C4-2B (cell line): ENCODE data around the gene LEPROT.

Experiments
- H3K27ac ChIP-seq: fragments of 450-650 bp; 2 replicates; pipeline ENCODE4 v1.5.1; 2017
- ZFX ChIP-seq: fragments of 450-650 bp; IDR thresholded peaks from 2 replicates; pipeline ENCODE4 v1.6.1; 2017
- TF ChIP-seq, protein P1 (sequence below): fragments of 450-650 bp; conservative IDR thresholded peaks from 2 replicates; pipeline ENCODE4 v1.5.1; 2017; ENCODE audit warnings: mild to moderate bottlenecking

LEPROT gene

DNA sequence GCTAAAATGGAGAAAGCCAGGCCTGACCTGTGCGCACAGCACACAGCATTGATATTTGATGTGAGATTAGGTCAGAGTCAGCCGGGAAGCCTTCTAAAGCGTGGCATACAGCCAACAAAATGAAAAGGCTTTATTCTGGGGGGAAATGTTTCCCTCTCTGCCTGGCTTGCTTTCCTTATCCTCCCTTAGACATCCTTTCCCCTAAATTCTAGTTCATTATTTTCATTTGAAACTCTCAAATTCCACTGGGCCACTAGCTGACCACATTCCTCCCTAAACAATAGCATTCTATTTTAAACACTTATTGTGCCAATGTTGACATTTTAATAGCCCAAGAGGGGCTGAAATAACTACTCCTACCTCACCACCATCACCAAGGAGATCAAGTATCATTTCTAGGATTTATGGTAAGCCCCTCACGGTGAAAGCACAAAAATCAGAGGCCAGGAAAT lies 49.4 kb downstream of the LEPROT start:
- TF ChIP-seq, protein P1, sequence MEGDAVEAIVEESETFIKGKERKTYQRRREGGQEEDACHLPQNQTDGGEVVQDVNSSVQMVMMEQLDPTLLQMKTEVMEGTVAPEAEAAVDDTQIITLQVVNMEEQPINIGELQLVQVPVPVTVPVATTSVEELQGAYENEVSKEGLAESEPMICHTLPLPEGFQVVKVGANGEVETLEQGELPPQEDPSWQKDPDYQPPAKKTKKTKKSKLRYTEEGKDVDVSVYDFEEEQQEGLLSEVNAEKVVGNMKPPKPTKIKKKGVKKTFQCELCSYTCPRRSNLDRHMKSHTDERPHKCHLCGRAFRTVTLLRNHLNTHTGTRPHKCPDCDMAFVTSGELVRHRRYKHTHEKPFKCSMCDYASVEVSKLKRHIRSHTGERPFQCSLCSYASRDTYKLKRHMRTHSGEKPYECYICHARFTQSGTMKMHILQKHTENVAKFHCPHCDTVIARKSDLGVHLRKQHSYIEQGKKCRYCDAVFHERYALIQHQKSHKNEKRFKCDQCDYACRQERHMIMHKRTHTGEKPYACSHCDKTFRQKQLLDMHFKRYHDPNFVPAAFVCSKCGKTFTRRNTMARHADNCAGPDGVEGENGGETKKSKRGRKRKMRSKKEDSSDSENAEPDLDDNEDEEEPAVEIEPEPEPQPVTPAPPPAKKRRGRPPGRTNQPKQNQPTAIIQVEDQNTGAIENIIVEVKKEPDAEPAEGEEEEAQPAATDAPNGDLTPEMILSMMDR, result no peak
- no peak for TF ChIP-seq ZFX
- no peak overlapping the region for H3K27ac ChIP-seq

DNA sequence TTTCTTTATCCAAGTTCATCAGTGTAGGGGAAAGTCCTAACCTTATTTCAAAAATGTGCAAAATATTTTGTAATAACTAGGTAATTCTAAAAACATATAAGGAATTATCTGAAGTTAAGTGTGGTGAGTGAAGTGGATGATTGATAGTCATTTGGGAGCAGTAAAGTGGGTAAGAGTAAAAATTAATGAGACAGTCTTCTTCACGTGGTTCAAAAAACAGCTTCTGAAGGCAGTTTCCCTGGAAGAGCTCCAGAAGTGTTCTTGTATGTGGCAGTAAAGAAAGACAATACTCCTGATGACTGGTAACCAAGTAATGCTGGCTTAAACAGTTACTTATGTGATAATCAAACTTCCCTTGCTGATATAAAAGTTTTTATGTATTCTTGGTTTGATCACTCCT lies 50.3 kb downstream of the LEPROT start:
- H3K27ac ChIP-seq, result no peak overlapping the region
- TF ChIP-seq ZFX, result no peak
- TF ChIP-seq, protein P1, result no peak

DNA sequence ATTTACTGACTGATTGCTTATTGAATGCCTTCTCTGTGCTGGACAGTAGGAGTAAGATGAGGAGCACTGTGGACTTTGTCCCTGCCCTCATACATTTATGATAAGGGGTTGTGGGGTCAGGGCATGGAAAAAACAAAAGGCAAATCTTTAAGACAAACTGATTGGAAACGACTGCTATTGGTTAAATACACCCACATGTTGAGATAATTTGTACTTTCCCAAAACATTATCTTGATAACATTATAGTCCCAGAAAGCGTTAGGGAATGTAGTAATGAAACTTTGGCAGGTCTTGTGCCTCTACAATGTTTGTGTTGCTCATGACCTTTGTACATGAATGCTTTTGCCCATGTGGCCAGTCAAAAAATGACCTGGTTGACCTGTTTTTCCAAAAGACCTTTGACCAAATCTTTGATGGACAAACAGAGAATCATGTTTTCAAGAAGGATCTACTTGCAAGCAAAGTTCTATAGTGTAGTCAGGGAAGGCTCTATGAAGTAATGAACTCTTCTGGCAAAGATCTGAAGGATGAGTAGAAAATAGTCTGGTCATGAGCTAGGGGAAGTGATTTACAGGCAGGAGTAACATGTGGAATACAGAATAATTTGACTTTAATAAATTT lies 50.9 kb downstream of the LEPROT start:
- TF ChIP-seq, protein P1, result no peak
- no peak for TF ChIP-seq ZFX
- H3K27ac ChIP-seq, result no peak overlapping the region

DNA sequence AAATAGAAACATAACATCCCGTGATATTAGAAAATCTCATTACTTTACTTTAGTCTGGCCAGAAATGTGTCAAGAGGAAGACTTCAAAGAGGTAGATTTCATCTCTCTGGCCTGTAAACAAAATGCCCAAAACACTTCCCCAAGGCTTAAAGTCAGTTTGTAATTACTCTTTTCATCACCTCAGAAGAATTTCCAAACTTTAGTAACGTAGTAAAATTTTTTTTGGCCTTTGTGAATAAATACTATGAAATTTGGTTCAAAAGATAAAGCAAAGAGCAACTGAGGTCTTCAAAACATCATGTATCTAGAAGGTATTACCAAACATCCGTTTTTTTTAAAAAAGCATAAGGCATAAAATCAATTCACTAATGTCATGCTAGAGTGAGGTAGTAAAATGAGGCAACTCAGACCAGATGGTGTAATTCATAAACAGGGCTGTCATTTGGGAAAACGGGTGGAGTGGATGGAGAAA lies 51.4 kb downstream of the LEPROT start:
- TF ChIP-seq ZFX, result no peak
- TF ChIP-seq, protein P1, result no peak
- H3K27ac ChIP-seq, result no peak overlapping the region

DNA sequence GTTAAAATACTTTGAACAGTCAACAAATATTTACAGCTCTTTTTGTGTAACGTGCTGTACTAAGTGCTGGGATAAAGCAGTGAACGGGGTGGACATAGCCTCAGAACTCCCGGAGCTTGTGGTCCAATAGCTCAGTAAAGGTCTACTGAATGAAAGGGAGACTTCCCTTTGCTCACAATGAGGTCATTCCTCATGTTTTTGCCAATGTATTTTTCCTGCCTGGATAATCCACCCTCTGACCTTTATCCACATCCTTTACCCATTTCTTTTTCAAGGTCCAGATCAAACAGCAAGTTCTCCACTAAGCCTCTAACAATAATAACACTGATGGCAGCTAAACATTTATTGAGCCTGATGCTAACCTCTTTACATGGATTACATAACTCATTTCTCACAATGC lies 55.9 kb downstream of the LEPROT start:
- TF ChIP-seq, protein P1, result no peak
- TF ChIP-seq ZFX, result no peak
- no peak overlapping the region for H3K27ac ChIP-seq

DNA sequence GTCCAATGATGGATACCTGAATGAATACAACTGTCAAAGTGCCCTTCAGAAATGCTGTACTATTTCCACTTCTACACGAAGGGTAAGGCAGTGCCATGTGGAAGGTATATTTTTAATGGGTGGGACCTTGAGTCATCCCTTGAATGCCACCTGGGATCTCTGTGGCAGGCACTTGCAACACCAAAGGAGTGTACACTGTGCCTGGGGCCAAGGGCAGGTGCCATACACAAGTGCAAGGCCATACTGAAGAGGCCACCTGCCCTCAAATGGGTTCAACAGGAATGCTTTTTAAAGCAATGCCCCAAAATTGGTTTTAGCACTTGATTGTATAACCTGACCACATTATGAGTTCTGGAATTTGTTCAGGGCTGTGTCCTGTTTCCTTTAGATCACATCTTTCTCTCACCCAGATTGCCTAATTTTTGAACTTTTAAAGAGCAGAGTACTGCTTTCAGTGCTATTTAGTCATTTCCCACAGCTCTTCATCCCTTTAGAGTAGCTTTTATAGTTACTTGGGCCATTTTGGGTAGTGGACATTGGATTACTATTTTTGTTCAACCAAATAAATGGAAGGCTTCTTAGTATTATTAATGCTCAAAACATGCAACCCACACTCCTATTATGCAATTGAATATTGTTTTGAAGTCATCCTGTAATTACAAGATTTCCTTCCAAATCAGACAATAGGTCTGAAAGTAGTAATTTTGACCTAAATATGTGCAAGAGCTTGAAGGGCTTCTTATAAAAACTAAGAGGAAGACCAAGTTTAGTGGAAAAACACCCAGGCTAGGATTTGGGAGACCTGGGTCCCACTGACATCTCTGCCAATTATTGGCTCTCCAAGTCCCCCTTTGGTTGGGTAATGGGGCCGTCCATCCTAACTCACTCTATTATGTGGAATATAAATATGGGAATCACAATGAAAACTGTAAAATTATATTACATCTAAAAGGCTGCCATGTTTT lies 57.2 kb downstream of the LEPROT start:
- TF ChIP-seq ZFX, result no peak
- TF ChIP-seq, protein P1, result no peak
- H3K27ac ChIP-seq, result no peak overlapping the region
